Measurements from ENCODE around the gene CDK8.

DNA sequence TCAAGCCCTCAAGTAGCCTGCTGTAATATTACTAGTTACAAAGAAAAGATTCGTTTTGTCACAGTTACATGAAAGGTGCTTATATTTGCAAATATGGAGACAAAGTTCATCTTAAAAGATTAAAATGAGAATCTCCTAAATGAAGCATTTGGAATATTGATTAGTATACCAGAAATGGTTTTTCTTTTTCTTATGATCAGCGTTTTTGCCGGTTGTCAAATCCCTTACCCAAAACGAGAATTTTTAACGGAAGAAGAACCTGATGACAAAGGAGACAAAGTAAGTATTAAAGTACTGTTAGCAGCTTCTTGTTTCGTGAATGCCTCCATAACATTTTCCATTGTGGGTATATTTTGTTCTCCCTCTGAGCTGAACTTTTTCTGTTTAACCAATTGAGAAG lies 147.1 kb downstream of the CDK8 start:
- TF ChIP-seq, protein P1, sequence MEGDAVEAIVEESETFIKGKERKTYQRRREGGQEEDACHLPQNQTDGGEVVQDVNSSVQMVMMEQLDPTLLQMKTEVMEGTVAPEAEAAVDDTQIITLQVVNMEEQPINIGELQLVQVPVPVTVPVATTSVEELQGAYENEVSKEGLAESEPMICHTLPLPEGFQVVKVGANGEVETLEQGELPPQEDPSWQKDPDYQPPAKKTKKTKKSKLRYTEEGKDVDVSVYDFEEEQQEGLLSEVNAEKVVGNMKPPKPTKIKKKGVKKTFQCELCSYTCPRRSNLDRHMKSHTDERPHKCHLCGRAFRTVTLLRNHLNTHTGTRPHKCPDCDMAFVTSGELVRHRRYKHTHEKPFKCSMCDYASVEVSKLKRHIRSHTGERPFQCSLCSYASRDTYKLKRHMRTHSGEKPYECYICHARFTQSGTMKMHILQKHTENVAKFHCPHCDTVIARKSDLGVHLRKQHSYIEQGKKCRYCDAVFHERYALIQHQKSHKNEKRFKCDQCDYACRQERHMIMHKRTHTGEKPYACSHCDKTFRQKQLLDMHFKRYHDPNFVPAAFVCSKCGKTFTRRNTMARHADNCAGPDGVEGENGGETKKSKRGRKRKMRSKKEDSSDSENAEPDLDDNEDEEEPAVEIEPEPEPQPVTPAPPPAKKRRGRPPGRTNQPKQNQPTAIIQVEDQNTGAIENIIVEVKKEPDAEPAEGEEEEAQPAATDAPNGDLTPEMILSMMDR (IDR thresholded peaks at IDR 0.05; ENCODE audit: insufficient read depth, low read length, poor library complexity, severe bottlenecking) = no peak
- no peak for TF ChIP-seq EZH2phosphoT487 (conservative IDR thresholded peaks at IDR 0.05; ENCODE audit: low read length)
